Loucy (cell line): Measurements from ENCODE around the gene RALGPS1.

Experiments
- H2AFZ ChIP-seq: fragments of 200-600 bp; sonication (generic); 2 replicates; pipeline ENCODE4 v1.6.0; 2016; ENCODE audit warnings: antibody characterized with exemption, mild to moderate bottlenecking, low read length, moderate library complexity
- H3F3A ChIP-seq: fragments of 200-600 bp; 2 replicates; pipeline ENCODE4 v1.6.0; 2016; ENCODE audit warnings: antibody characterized with exemption, low read depth, mild to moderate bottlenecking
- H3K27me3 ChIP-seq: fragments of 200-600 bp; sonication (generic); 2 replicates; pipeline ENCODE4 v1.6.1; 2014; ENCODE audit warnings: low read length, mild to moderate bottlenecking; ENCODE audit not compliant: insufficient read depth, poor library complexity, severe bottlenecking
- H3K36me3 ChIP-seq: fragments of 200-600 bp; sonication (generic); 2 replicates; pipeline ENCODE4 v1.6.1; 2016; ENCODE audit warnings: low read length; ENCODE audit not compliant: insufficient read depth
- H3K4me1 ChIP-seq: fragments of 200-600 bp; sonication (generic); 2 replicates; pipeline ENCODE4 v1.5.1; 2014; ENCODE audit warnings: low read length, mild to moderate bottlenecking; ENCODE audit not compliant: insufficient read depth, poor library complexity, severe bottlenecking
- H3K4me2 ChIP-seq: fragments of 200-600 bp; sonication (generic); 2 replicates; pipeline ENCODE4 v1.6.0; 2014; ENCODE audit warnings: antibody characterized with exemption, low read length, low read depth, mild to moderate bottlenecking; ENCODE audit not compliant: poor library complexity, severe bottlenecking
- H3K4me3 ChIP-seq: fragments of 200-600 bp; sonication (generic); 2 replicates; pipeline ENCODE4 v1.5.1; 2014; ENCODE audit warnings: low read length, mild to moderate bottlenecking, mixed read lengths; ENCODE audit not compliant: poor library complexity, severe bottlenecking
- H3K79me2 ChIP-seq: fragments of 200-600 bp; sonication (generic); 2 replicates; pipeline ENCODE4 v1.6.1; 2014; ENCODE audit warnings: low read length; ENCODE audit not compliant: insufficient read depth
- H3K9ac ChIP-seq: fragments of 200-600 bp; sonication (generic); 2 replicates; pipeline ENCODE4 v1.6.0; 2014; ENCODE audit warnings: mild to moderate bottlenecking, low read depth, low read length, moderate library complexity; ENCODE audit not compliant: poor library complexity, severe bottlenecking
- H3K9me2 ChIP-seq: fragments of 200-600 bp; sonication (generic); replicated peaks from 2 replicates; pipeline ENCODE4 v1.6.1; 2016; ENCODE audit warnings: low read depth, low read length, mixed read lengths
- H3K9me3 ChIP-seq: fragments of 200-600 bp; sonication (generic); 2 replicates; pipeline ENCODE4 v1.6.1; 2014; ENCODE audit warnings: mild to moderate bottlenecking, antibody characterized with exemption, low read length, low read depth; ENCODE audit not compliant: insufficient read depth
- H4K20me1 ChIP-seq: fragments of 200-600 bp; sonication (generic); 2 replicates; pipeline ENCODE4 v1.6.0; 2014; ENCODE audit warnings: antibody characterized with exemption, low read length, mild to moderate bottlenecking; ENCODE audit not compliant: insufficient read depth, poor library complexity, severe bottlenecking
- EZH2phosphoT487 ChIP-seq: fragments of 200-600 bp; IDR thresholded peaks from 2 replicates; pipeline ENCODE4 v1.6.1; 2018; ENCODE audit warnings: antibody characterized with exemption, mild to moderate bottlenecking, moderate library complexity, borderline replicate concordance
- TF ChIP-seq, protein P1 (sequence below): fragments of 200-600 bp; sonication (generic); conservative IDR thresholded peaks from 2 replicates; pipeline ENCODE4 v1.5.1; 2014; ENCODE audit warnings: mild to moderate bottlenecking, antibody characterized with exemption, low read length

RALGPS1 gene

DNA sequence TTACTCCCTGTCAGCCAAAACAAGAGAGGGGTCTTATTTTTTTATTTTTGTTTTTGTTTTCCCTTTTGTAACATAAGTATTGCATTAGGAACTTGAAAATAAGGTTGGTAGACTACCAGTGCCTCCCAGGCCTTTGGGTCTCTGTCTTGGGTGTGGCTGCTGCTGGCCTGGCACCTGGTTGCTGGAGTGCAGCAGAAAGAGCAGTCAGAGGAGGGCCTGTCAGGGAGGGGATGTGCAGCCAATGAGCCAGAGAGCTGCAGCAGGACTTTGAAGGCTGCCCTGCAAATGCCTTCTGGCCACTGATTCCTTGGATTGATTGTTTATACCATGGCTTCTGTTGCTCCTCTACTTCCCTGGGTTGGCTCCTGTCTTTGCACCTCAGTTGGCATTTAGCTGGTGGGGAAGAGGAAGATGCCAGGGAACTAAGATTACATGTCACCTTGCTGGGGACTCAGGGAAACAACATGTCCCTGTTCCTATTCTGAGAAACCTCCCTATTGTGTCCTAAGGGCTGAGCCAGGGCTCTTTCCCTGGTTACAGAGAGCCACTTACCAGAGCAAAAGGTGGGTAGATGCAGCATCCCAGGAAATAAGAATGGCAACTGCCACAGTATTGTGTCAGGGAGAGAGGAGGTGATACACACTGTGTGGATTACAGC lies 141.3 kb downstream of the RALGPS1 start:
- no peaks in the 10 kb centered on the region for H3K79me2 ChIP-seq
- no peak for TF ChIP-seq EZH2phosphoT487
- TF ChIP-seq, protein P1, sequence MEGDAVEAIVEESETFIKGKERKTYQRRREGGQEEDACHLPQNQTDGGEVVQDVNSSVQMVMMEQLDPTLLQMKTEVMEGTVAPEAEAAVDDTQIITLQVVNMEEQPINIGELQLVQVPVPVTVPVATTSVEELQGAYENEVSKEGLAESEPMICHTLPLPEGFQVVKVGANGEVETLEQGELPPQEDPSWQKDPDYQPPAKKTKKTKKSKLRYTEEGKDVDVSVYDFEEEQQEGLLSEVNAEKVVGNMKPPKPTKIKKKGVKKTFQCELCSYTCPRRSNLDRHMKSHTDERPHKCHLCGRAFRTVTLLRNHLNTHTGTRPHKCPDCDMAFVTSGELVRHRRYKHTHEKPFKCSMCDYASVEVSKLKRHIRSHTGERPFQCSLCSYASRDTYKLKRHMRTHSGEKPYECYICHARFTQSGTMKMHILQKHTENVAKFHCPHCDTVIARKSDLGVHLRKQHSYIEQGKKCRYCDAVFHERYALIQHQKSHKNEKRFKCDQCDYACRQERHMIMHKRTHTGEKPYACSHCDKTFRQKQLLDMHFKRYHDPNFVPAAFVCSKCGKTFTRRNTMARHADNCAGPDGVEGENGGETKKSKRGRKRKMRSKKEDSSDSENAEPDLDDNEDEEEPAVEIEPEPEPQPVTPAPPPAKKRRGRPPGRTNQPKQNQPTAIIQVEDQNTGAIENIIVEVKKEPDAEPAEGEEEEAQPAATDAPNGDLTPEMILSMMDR: no peak

DNA sequence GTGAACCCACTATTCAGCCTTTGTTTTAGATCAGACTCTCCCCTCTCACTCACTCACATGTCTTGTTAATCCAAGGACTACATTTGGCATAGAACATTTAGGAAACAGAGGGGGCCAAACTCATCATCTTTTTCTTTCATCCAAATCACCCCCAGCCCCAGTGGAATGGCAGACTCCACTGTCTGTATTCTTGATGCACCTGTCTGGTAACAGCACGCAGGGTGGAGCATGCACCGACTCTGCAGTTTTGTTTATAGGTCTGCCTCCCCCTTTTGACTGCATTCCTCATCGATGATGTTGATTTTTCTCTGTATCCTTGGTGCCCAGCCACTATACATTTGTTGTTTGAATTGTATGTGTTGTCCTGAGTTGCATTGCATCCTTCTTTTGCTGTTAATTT lies 141.9 kb downstream of the RALGPS1 start:
- H3K79me2 ChIP-seq: no peaks in the 10 kb centered on the region
- no peaks in the 10 kb centered on the region for H4K20me1 ChIP-seq
- no peak overlapping the region for H2AFZ ChIP-seq
- H3K9ac ChIP-seq: no peak overlapping the region
- H3K4me1 ChIP-seq: no peaks in the 10 kb centered on the region
- no peak overlapping the region for H3K4me3 ChIP-seq
- H3K4me2 ChIP-seq: no peak overlapping the region
- H3K9me2 ChIP-seq: no peaks in the 10 kb centered on the region
- no peaks in the 10 kb centered on the region; the same call in 1 of the 2 replicates for H3K36me3 ChIP-seq
- no peaks in the 10 kb centered on the region for H3K27me3 ChIP-seq
- no peaks in the 10 kb centered on the region for H3F3A ChIP-seq
- TF ChIP-seq, protein P1: no peak
- no peak for TF ChIP-seq EZH2phosphoT487
- no peaks in the 10 kb centered on the region for H3K9me3 ChIP-seq

More for the DNA sequence above, 141.3 kb downstream of the RALGPS1 start:
- no peaks in the 10 kb centered on the region for H3K27me3 ChIP-seq
- no peaks in the 10 kb centered on the region for H3F3A ChIP-seq
- H3K4me2 ChIP-seq: no peak overlapping the region
- no peaks in the 10 kb centered on the region; the same call in 1 of the 2 replicates for H3K36me3 ChIP-seq
- no peaks in the 10 kb centered on the region for H3K9me2 ChIP-seq
- H3K9me3 ChIP-seq: no peaks in the 10 kb centered on the region
- no peak overlapping the region for H3K4me3 ChIP-seq
- H4K20me1 ChIP-seq: no peaks in the 10 kb centered on the region
- no peak overlapping the region for H3K9ac ChIP-seq
- no peaks in the 10 kb centered on the region for H3K4me1 ChIP-seq
- H2AFZ ChIP-seq: no peak overlapping the region

DNA sequence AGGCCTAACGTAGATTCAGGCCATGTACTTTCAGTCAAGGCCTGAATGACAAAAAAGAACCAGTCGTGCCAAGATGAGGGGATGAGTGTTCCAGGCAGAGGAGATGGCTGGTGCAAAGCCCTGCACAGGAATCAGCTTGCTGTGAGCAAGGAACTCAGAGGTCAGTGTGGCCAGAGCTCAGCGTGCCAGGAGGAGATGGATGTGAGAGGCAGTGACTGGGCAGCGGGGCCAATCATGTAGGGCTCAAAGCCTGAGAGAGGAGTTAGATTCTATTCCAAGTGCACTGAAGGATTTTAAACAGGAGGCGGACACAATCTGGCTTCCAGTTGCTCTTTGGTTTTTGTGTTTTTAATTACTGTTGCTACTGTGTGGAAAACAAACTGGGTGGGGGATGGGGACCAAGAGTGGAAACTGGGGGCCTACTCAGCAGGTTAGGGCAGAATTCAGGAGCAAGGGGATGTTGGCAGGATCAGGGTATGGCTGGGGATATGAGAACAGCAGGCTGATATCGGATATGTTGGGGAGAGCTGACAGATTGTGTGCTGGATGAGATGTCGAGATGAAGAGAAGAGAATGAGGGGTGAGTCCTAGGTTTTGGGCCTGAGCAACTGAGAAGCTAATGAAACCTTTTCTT lies 143.5 kb downstream of the RALGPS1 start:
- Histone ChIP-seq H3K27me3 (no peaks in the 10 kb centered on the region), H3K36me3 (no peaks in the 10 kb centered on the region; the same call in 1 of the 2 replicates), H3K4me3 (no peak overlapping the region), H3K4me1 (no peaks in the 10 kb centered on the region), H3K9me2 (no peaks in the 10 kb centered on the region), H3K9ac (no peak overlapping the region), H3F3A (no peaks in the 10 kb centered on the region), H3K9me3 (no peaks in the 10 kb centered on the region), H3K79me2 (no peaks in the 10 kb centered on the region), H2AFZ (no peak overlapping the region), H3K4me2 (no peak overlapping the region), H4K20me1 (no peaks in the 10 kb centered on the region)
- TF ChIP-seq, protein P1: no peak
- no peak for TF ChIP-seq EZH2phosphoT487
